Stimulated activated CD8-positive, alpha-beta memory T cell treated with anti-CD3 and anti-CD28 coated beads, Interleukin-15, amount 100 ng/mL, for 4 hours (primary cell): ENCODE data around the gene LEFTY2.
"Not testable (repeated sequence)": the region's sequence is repeated elsewhere in the genome, so short reads cannot be mapped to it uniquely, and the experiment has no call there.

Experiments used
- DNase-seq, 2 donors: peaks; one replicate each; pipeline ENCODE4 v3.0.0-alpha.2; 2020; ENCODE audit warnings: low read depth in 2 of 2

The LEFTY2 gene

DNA sequence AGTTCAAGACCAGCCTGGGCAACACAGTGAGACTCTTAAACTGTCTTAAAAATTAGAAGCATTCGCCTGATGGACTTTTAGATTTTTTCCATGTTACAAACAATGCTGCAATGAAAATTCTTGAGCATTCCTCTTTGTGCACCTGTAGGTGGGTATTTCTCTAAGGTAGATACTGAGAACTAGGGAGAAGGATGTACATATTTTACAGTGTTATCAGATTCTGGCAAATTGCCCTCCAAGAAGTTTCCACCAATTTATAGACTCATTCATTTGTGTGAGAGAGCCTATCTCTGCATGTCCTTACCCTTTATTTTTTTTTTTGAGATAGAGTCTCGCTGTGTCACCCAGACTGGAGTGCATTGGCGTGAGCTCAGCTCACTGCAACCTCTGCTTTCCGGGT is 12.3 kb upstream of the LEFTY2 start:
- no peak for DNase-seq

DNA sequence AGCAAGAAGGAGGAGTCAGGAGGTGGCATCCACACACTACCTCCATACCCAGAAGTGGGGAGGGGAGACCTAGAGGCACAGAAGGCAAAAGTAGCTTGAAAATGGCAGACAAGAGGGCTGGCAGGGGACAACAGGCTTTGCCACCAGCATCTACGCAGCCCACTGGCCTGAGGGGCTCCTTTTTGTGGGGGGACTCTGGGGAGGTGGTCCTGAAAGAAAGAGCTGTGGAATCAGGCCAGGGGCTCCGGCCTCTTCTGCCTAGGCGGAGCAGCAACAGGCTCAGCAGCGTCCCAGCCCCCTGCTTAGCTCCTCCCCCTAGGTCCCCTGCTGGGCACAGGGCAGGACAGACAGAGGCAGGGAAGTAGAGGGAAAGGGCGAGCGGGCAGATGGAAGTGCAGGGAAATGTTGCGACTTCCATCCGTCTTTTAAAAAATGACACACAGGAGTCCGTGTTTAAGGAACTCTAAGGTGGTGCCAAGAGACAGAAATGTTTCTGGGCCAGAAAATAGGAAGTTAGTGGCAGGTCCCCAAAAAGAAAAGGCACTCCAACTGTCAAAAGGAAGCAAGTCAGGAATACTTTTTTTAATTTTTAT is 10.0 kb upstream of the LEFTY2 start:
- DNase-seq, result no peak

DNA sequence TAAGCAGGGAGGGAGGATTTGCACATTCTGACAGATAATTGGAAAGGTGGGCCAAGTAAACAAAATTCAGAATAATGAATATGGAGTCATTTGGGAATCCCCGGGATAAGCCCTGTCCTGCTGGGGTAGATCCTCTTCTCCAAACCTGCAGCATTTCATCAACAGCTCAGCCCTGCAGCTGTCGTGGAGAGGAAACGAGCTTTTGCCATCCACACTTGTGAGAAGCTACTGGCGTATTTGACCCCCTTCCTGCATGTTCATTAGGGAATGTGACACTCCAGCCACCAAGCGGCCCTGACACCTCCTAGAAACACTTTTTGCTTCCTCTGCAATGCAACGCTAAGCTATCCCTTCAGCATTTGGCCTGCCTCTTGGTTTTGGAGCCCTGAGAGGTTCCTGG is 8.0 kb upstream of the LEFTY2 start:
- no peak for DNase-seq

DNA sequence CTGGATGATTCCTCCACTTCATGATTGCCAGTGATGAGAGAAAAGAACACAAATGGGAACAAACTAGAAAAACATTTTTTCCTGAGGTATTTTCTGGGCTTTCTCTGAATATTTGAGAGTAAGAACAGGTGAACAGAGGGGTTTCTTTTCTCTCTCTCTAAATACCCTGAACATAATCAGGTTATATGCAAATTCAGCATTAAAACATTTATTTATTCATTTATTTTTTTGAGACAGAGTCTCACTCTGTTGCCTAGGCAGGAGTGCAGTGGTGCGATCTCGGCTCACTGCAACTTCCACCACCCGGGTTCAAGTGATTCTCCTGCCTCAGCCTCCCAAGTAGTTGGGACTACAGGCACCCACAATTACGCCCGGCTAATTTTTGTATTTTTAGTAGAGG is 5.8 kb upstream of the LEFTY2 start:
- DNase-seq, result no peak

DNA sequence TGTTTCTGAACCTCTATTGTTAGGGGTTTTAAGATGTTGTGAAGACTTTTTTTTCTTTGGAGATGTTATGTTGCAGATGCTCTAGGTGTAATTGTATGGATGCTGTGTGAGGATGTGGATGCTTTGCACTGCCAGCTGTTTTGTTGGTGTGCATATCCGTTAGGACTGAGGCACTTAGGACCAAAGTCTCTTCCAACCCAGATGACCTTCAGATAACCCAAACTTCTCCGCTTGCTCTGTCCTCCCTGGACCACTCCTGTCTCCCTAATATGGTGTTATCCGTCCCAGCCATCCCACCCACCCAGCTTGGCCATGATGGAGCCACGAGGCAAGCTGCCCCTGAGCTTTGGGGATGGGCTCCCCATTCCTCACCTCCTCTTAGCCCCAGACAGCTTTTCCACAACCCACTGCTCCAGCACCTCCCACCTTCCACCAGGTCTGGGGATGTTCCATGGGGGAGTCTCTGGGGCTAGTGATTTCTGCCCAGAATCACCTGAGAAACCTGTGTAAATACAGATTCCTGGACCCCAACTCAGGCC is 5.1 kb upstream of the LEFTY2 start:
- no peak for DNase-seq

DNA sequence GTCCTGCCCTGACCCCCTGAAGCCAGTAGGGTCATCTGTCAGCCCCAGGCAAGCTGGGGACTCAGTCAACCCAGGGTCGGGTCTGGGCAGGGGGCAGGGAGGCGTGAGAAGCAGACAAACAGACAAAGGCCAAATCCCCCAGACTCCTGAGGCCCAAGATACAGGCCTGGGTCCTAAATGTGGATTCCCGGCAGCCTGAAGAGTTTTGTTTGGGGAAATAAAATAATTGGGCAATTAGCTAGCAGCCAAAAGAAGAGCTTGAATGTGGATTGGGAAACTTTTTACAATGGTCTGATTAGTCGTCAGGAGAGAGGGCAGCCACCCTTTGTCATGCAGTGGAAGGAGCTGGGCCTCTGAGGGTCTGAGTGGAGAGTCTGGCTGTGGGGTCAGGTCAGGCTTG is 4.5 kb upstream of the LEFTY2 start:
- DNase-seq, result no peak

DNA sequence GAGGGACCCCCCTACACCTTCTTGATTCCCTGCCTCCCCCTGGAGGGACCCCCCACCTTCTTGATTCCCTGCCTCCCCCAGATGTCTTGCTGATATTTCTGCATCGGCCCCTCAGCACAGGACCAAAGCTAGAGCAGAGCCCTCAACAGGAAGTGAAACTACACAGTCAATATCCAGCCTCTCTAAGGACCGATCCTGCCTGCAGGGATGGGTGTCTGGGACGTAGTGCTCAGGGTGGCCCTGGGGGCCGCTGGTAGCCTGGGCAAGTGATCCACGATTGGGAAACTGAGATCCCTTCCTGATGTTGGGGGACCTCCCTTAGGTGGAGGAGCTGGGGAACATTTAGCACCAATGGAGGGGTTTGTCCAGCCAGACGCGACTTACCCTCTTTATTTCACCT is 3.9 kb upstream of the LEFTY2 start:
- no peak for DNase-seq

DNA sequence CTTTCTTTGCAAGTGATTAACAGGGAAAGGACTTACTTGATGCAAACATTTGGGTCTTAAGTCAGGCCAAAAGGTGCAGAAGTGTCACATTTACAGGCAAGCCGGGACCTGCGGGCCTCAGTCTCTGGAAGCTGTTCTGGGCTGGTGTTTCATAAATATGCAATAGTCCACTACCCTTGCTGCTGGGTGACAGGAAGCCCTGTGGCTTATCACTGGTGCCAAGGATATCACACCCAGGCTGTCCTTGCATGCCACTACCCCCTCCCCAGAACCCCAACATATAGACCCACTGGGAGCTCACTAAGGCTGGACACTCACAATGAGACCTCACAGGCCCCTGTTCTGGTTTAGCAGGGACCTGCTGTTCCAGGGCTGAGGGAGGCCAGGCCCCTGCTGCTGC is 3.4 kb upstream of the LEFTY2 start:
- no peak for DNase-seq

DNA sequence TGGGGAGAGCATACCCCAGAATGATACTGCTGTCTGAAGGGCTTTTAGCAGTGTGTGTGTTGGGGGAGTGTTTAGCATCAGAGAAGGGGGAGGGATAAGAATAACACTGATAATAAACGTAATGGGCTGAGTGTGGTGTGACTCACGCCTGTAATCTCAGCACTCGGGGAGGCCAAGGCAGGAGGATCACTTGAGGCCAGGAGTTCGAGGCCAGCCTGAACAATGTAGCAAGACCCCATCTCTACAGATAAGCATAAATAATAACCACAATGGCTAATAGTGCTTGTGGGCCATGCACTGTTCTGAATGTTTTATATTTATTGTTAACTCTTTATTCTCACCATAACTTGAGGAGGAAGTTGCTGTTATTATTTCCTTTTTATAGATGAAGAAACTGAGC is 2.6 kb upstream of the LEFTY2 start:
- DNase-seq, result no peak

DNA sequence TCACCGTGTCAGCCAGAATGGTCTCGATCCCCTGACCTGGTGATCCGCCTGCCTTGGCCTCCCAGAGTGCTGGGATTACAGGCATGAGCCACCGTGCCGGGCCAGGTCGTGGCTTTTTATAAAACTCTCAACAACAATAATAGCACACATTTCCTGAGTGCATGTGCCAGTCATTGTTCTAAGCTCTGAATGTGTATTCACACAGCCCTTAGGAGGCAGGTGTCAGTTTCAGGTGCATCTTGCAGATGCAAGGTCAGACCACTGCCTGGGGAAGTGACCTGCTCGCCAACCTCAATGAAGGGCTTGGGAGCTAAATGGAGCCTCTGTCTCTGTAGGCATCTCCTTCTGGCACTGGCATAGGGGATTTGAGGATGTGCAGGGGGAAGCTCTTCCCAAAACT is 1.6 kb upstream of the LEFTY2 start:
- DNase-seq, result no peak

DNA sequence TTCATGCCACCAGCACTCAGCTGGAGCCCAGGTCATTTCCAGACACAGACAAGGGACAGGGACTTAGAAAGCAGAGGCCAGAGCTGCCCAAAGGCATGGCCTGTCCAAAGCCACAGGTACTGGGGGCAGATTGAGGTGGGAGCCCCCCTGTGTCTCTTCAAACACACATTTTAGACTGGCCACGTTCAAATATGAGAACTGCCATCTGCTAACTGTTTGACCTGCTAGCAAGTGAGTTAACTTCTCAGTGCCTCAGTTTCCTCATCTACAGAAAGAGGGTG is 862 bp upstream of the LEFTY2 start:
- no peak for DNase-seq

DNA sequence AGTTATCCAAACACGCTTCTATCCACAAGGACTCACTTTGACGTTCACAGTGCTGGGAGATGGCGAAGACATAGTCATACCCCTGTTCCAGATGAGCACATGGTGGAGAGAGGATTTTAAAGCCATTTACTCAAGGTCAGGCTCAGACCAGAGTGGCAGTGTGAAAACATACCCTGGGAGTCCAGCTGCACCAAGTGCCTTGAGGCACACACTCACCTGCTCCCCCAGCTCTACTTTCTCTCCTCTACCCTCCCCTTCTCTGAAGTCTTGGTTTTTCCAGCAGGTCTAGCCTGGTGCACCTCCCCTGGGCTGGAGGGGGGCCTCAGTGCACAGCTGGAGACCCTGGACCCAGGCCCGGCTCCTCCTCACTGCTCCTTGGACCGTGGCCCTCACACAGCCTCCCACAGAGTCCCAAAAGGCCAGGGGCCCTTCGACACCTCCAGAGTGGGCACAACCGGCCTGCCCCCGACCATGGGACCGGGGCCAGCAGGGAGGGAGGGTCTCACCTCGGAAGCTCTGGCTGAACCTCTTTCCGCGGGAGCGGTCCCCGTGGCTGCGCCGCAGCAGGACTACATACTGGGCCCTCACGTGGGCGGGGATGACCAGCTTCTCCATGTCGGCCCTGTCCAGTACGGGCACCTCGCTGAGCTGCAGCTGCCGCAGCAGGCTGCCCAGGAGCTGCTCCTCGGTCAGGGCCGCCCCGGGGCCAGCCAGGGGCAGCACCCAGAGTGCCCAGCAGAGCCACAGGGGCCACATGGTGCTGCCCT is 452 bp downstream of the LEFTY2 start:
- no peak for DNase-seq

DNA sequence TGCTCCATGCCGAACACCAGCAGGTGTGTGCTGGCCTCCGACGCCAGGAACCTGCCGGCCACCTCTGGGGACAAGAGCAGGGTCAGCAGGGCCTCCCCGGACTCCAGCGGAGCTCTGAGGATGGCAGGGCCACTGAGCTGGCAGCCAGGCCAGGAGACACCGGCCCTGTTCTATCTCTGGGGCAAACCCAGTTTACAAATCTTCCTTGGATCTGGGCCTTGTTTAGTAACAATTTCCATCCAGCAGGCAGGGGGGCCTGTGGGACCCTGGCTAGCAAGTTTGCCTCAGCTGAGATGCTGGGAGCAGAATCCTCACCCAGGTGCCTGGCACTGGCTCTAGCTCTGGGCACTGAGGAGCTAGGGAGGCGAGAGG is 1.1 kb downstream of the LEFTY2 start:
- DNase-seq, result not testable (repeated sequence)

DNA sequence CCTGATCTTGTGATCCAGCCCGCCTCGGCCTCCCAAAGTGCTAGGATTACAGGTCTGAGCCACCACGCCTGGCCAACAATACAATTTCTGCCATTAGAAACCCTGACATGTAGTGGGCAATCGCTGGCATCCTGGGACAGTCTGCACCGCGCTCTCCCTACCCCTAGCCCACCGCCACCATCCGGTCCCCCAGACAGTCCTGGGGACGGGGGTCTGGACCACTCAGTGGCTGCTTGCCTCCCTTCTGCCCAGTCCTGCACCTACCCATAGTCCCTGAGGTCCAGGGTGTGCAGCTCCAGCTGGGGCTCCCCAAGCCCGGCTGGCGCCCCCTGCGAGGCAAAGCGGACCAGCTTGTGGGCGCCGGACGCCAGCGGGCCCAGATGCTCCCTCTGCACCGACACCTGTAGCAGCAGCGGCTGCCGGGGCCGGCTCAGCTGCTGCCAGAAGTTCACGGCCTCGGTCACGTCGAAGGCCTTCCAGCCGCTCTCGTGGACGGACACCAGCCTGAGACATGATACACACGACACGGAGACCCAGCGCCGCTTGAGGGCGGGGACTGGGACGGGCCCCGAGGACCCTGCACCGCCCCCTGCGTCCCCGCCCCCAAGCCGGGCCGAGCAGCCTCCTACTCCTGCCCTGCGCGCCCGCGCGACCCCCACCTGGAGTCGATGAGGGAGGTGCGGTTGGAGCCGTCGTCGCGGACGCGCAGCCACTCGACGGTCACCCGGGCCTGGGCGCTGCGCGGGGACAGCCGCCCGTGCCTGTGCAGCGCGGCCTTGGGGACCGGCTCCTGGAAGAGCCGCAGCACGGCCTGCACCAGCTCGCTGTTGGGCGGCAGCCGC is 1.7 kb downstream of the LEFTY2 start:
- not testable (repeated sequence) for DNase-seq

DNA sequence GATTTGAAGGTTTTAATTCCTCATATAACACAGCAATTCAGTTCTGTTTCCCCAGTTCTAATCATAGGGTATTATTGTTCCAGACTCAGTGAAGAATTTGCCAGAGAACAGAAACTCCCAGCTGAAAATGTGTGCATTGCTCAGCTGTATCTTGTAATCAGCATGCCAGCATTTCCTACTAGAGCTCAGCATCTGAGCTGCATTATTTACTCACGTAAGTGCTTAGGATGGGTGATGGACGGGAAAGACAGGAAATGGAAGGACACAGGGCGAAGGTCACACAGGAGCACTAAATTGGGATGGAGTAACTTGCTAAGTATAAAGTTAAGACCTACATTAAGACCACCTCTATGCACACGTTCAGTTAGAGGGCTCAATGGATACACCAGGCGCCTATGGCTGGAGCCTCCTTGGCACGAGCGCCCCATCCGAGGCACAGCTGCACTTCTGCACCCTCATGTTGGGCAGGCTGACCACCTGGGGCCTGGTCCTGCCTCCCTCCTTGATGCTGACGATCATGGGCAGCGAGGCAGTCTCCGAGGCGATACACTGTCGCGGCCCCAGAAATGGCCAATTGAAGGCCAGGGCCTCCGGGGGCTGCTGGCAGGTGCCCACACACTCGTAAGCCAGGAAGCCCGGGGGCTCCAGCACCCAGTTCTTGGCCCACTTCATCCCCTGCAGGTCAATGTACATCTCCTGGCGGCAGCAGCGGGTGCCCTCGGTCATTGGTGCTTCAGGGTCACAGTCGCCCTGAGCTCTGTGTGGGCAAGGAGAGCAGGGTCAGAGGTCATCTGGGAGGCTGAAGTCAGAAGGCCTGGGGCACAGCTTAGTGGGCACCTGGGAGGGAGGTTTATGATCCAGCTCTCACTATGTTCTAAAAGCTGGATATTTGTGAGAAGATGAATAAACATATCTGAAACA is 3.7 kb downstream of the LEFTY2 start:
- no peak for DNase-seq

DNA sequence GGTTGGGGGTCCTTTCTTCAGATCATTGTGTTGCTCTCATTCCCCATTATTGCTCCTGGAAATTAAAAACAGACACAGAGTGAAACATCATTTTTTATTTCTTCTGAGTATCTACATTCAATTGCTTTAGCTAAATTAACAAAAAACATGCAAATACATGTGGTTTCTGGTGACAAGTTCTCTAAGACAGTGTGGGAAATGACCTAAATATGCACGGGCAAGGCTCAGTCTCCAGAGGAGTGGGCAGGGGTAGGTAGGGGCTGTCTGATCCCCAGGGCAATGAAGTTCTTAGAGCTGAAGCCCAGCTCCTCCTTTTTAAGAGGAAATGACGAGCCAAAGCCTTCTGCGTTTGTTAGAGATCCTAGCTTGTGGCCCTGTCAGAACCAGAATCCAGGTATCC is 4.5 kb downstream of the LEFTY2 start:
- DNase-seq, result no peak

DNA sequence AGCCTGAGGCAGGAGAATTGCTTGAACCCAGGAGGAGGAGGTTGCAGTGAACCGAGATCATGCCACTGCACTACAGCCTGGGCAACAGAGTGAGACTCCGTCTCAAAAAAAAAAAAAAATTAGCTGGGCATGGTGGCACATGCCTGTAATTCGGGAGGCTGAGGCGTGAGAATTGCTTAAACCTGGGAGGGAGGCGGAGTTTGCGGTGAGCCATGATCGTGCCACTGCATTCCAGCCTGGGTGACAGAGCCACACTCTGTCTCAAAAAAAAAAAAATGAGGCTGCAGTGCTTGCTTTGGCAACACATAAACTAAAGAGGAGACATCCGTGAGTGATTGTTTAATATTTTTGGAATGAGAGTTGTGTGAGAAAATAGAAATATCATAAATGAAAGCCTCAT is 4.9 kb downstream of the LEFTY2 start:
- not testable (repeated sequence) for DNase-seq

DNA sequence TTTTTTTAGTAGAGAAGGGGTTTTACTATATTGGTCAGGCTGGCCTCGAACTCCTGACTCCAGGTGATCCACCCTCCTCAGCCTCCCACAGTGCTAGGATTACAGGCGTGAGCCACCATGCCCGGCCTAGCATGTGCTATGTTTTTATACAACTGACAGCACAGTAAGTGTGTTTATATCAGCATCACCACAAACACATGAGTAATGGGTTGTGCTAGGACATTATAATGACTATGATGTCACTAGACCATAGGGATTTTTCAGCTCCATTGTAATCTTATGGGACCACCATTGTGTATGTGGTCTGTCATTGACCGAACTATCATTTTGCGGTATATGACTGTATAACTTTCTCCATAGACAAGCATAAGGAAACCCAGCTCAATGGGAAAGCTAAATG is 6.3 kb downstream of the LEFTY2 start:
- no peak for DNase-seq

DNA sequence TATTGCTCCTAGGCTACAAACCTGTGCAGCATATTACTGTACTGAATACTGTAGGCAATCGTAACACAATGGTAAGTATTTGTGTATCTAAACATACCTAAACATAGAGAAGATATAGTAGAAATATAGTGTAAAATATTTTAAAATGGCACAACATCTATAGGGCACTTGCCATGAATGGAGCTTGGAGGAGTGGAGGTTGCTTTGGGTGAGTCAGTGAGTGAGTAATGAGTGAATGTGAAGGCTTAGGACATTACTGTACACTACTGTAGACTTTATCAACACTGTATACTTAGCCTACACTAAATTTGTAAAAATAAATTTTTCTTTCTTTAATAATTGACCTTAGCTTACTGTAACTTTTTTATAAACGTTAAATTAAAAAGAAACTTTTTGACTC is 7.9 kb downstream of the LEFTY2 start:
- no peak for DNase-seq

DNA sequence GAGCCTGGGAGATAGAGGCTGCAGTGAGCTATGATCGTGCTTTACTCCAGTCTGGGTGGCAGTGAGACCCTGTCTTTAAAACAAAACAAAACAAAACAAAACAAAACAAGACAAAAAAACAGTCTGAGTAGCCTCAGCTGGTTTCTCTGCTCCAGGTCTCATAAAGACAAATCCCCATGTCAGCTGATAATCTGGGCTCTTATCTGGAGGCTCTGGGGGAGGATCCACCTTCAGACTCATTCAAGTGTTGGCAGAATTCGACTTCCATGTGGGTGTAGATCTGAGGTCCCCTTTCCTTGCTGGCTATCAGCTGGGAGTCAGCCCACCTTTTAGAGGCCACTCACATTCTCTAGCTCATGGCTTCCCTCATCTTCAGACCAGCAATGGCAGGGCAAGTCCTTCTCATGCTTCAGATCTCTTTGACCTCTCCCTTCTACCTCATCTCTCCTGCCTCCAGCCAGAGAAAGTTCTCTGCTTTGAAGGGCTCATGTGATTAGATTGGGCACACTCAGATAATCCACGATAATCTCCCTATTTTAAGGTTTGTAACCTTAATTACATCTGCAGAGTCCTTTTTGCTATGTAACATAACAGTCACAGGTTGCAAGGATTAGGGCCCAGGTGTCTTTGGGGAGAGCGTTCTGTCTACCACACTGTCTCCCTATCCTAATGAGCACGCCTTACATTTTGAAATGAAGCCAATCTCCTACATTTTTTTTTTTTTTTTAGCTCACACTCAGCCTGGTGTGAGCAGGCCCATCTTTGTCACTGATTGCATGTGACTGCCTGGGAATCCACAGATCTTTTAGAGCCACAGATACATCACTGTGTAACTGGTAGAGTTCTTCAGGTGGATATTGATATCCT is 9.5 kb downstream of the LEFTY2 start:
- DNase-seq, result no peak

DNA sequence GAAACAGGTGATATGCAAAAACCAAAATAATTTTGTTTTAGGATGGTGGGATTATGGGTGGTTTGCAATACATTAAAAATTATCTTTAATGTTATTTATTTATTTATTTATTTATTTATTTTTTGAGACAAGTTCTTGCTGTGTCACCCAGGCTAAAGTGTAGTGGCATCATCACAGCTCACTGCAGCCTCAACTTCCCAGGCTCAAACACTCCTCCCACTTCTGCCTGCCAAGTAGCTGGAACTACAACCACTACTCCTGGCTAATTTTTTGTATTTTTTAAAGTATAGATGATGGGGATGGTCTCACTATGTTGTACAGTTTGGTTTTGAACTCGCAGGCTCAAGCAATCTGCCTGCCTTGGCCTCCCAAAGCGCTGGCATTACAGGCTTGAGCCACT is 10.5 kb downstream of the LEFTY2 start:
- no peak for DNase-seq
